Neural cell (in vitro differentiated cells): Measurements from ENCODE around the gene PHACTR1.

ENCODE experiments used
- EP300 ChIP-seq: fragments of 450-650 bp; conservative IDR thresholded peaks from 2 replicates; pipeline ENCODE4 v1.6.1; 2014; ENCODE audit warnings: antibody characterized with exemption, mild to moderate bottlenecking, moderate library complexity; ENCODE audit not compliant: poor library complexity, severe bottlenecking
- POLR2AphosphoS5 ChIP-seq: IDR thresholded peaks from 2 replicates; pipeline ENCODE4 v1.6.1; 2012
- RAD21 ChIP-seq: fragments of 450-650 bp; conservative IDR thresholded peaks from 2 replicates; pipeline ENCODE4 v1.6.1; 2014; ENCODE audit warnings: antibody characterized with exemption, mild to moderate bottlenecking, moderate library complexity
- TAF1 ChIP-seq: IDR thresholded peaks from 2 replicates; pipeline ENCODE4 v1.6.1; 2012; ENCODE audit warnings: low read depth
- TF ChIP-seq, protein P1 (sequence below): IDR thresholded peaks from 2 replicates; pipeline ENCODE4 v1.6.1; 2012; ENCODE audit warnings: borderline replicate concordance
- TF ChIP-seq, protein P2 (sequence below): fragments of 450-650 bp; IDR thresholded peaks from 2 replicates; pipeline ENCODE4 v1.5.1; 2014; ENCODE audit warnings: antibody characterized with exemption, mild to moderate bottlenecking, moderate library complexity; ENCODE audit not compliant: poor library complexity, severe bottlenecking

DNA sequence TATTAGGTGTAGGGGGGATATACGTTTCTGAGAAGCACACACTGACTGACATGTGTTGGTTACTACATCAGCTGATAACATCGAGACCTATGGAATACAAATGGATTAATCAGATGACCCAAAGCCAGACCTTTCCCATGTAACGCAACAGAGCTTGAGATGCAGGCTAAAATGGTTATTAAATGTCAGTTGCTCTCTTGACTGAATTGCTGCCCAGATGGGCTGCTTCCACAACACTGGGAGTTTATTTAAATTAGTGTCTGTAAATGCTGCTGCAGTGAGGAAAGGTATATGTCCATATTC, 298.8 kb downstream of the PHACTR1 start:
- TF ChIP-seq, protein P1, sequence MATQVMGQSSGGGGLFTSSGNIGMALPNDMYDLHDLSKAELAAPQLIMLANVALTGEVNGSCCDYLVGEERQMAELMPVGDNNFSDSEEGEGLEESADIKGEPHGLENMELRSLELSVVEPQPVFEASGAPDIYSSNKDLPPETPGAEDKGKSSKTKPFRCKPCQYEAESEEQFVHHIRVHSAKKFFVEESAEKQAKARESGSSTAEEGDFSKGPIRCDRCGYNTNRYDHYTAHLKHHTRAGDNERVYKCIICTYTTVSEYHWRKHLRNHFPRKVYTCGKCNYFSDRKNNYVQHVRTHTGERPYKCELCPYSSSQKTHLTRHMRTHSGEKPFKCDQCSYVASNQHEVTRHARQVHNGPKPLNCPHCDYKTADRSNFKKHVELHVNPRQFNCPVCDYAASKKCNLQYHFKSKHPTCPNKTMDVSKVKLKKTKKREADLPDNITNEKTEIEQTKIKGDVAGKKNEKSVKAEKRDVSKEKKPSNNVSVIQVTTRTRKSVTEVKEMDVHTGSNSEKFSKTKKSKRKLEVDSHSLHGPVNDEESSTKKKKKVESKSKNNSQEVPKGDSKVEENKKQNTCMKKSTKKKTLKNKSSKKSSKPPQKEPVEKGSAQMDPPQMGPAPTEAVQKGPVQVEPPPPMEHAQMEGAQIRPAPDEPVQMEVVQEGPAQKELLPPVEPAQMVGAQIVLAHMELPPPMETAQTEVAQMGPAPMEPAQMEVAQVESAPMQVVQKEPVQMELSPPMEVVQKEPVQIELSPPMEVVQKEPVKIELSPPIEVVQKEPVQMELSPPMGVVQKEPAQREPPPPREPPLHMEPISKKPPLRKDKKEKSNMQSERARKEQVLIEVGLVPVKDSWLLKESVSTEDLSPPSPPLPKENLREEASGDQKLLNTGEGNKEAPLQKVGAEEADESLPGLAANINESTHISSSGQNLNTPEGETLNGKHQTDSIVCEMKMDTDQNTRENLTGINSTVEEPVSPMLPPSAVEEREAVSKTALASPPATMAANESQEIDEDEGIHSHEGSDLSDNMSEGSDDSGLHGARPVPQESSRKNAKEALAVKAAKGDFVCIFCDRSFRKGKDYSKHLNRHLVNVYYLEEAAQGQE = no peak
- TF ChIP-seq, protein P2, sequence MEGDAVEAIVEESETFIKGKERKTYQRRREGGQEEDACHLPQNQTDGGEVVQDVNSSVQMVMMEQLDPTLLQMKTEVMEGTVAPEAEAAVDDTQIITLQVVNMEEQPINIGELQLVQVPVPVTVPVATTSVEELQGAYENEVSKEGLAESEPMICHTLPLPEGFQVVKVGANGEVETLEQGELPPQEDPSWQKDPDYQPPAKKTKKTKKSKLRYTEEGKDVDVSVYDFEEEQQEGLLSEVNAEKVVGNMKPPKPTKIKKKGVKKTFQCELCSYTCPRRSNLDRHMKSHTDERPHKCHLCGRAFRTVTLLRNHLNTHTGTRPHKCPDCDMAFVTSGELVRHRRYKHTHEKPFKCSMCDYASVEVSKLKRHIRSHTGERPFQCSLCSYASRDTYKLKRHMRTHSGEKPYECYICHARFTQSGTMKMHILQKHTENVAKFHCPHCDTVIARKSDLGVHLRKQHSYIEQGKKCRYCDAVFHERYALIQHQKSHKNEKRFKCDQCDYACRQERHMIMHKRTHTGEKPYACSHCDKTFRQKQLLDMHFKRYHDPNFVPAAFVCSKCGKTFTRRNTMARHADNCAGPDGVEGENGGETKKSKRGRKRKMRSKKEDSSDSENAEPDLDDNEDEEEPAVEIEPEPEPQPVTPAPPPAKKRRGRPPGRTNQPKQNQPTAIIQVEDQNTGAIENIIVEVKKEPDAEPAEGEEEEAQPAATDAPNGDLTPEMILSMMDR = no peak
- TF ChIP-seq RAD21 (no peak), EP300 (no peak), TAF1 (no peak), POLR2AphosphoS5 (no peak)
